Progenitor cell of endocrine pancreas (in vitro differentiated cells): ENCODE results near the gene RPIA. TPM values are rescaled to one million over a fixed set of nuclear protein-coding genes. Genes with fewer than 3 reads are reported as not detected.
"Not testable (repeated sequence)": the region's sequence is repeated elsewhere in the genome, so short reads cannot be mapped to it uniquely, and the experiment has no call there.

ENCODE experiments used
- DNase-seq: peaks from one replicate; pipeline ENCODE4 v3.0.0; 2021; ENCODE audit warnings: low spot score; ENCODE audit not compliant: unreplicated experiment
- H3K27ac Mint-ChIP-seq: 2 replicates; pipeline ENCODE4 v1.8.0; 2021; ENCODE audit warnings: mild to moderate bottlenecking, moderate library complexity, mixed read lengths
- H3K27me3 Mint-ChIP-seq: 2 replicates; pipeline ENCODE4 v1.8.0; 2021; ENCODE audit warnings: mixed read lengths
- H3K36me3 Mint-ChIP-seq: 2 replicates; pipeline ENCODE4 v1.8.0; 2022; ENCODE audit warnings: mixed read lengths; ENCODE audit not compliant: insufficient read depth
- H3K4me1 Mint-ChIP-seq: 2 replicates; pipeline ENCODE4 v1.8.0; 2021; ENCODE audit warnings: low read depth, mixed read lengths
- H3K4me3 Mint-ChIP-seq: 2 replicates; pipeline ENCODE4 v1.8.0; 2021; ENCODE audit warnings: low read depth, mild to moderate bottlenecking, moderate library complexity, mixed read lengths
- H3K9me3 Mint-ChIP-seq: 2 replicates; pipeline ENCODE4 v1.8.0; 2021; ENCODE audit warnings: low read depth, mixed read lengths
- CTCF ChIP-seq: fragments of 200-600 bp; sonication (generic); IDR thresholded peaks from one replicate; pipeline ENCODE4 v1.5.0; 2021; ENCODE audit warnings: antibody characterized with exemption, mild to moderate bottlenecking; ENCODE audit not compliant: unreplicated experiment
- long read RNA-seq: library from polyadenylated mRNA; unstranded; transcript quantifications from one replicate; pipeline ENCODE4 v2.0.0, GENCODE V29; 2020
- total RNA-seq: library from RNA; stranded (reverse); gene quantifications from 2 replicates; pipeline ENCODE4 v1.2.1, GENCODE V29; 2021

The RPIA gene
- 24.6 and 27.1 TPM in 2 replicates for total RNA-seq
- long read RNA-seq, transcript RPIA-201 (9 exons, 1,848 nt), result major isoform, 9 of 18 reads
- long read RNA-seq, partial matches to known transcripts, result 0 of 18 reads
- long read RNA-seq, other reads (novel, unspliced or antisense), result 9 of 18 reads

DNA sequence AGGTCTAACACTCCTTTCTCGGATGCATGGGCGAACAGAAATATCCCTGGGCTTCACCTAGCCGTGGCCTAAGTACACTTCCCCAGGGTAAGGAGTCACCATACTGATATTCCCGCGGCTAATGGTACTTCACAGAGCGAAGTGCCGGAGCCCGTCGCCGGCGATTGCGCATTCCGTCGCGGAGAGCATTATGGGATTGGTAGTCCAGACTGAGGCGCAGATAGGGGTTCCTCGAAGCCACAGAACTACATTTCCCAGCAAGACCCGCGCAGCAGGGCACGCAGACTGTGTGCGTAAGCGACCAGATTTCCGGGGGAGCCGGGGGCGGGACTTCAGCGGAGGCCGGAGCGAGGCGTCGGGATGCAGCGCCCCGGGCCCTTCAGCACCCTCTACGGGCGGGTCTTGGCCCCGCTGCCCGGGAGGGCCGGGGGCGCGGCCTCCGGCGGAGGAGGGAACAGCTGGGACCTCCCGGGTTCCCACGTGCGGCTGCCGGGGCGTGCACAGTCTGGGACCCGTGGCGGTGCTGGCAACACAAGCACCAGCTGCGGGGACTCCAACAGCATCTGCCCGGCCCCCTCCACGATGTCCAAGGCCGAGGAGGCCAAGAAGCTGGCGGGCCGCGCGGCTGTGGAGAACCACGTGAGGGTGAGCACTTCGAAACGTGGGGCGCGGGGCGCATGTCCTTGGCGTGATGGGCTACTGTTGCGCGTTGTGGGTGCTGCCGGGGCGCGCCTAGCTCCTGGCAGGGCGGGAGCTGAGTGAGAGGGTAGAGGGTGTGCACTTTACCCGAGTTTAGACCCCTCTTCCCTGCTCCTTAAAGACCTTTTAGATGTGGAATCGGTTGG is at the start of gene RPIA:
TSS of gene RPIA (plus strand) at position 335 of the 845 bp plus-strand sequence. CDS start at position 361, 26 bp downstream.
- peak within 1 kb of the TSS; percentile 98 for H3K27ac Mint-ChIP-seq
- TF ChIP-seq CTCF, result peak; percentile 71
- peaks cover 16% of the 10 kb centered on the region for H3K4me1 Mint-ChIP-seq
- H3K9me3 Mint-ChIP-seq, result peaks cover 14% of the 10 kb centered on the region
- peak; percentile 95 for DNase-seq
- H3K4me3 Mint-ChIP-seq, result peak within 1 kb of the TSS; percentile 95
- H3K27me3 Mint-ChIP-seq, result no peaks in the 10 kb centered on the region
- peaks cover 15% of the 10 kb centered on the region for H3K36me3 Mint-ChIP-seq

GRCh38 chr2:88642278-88642677 is 49.2 kb upstream of the RPIA start:
- no peak for TF ChIP-seq CTCF
- Mint-ChIP-seq H3K36me3 (no peaks in the 10 kb centered on the region), H3K27me3 (peaks cover 4% of the 10 kb centered on the region), H3K4me1 (peaks cover 1% of the 10 kb centered on the region), H3K27ac (peak overlapping the region; percentile 72), H3K9me3 (peaks cover 6% of the 10 kb centered on the region), H3K4me3 (no peak overlapping the region)
- DNase-seq, result no peak

DNA sequence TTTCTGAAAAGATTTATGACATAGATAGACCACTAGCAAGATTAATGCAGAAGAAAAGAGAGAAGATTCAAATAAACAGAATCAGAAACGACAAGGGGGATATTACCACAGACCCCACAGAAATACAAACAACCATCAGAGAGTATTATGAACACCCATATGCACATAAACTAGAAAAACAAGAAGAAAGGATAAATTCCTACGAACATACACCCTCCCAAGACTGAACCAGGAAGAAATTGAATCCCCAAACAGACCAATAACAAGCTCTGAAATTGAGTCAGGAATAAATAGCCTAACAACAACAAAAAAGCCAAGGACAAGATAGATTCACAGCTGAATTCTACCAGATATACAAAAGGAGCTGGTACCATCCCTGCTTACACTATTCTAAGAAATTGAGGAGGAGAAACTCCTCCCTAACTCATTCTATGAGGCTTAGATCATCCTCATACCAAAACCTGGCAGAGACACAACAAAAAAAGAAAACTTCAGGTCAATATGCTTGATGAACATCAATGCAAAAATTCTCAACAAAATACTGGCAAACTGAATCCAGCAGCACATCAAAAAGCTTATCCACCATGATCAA is 46.1 kb upstream of the RPIA start:
- H3K4me3 Mint-ChIP-seq, H3K4me1 Mint-ChIP-seq, H3K27ac Mint-ChIP-seq, DNase-seq, H3K36me3 Mint-ChIP-seq, H3K27me3 Mint-ChIP-seq, H3K9me3 Mint-ChIP-seq: not testable (repeated sequence)

GRCh38 chr2:88651646-88652045 is 39.8 kb upstream of the RPIA start:
- no peak for DNase-seq
- no peaks in the 10 kb centered on the region for H3K9me3 Mint-ChIP-seq
- no peak overlapping the region for H3K27ac Mint-ChIP-seq
- no peaks in the 10 kb centered on the region for H3K27me3 Mint-ChIP-seq
- H3K4me3 Mint-ChIP-seq, result no peak overlapping the region
- H3K4me1 Mint-ChIP-seq, result peaks cover 2% of the 10 kb centered on the region
- H3K36me3 Mint-ChIP-seq, result no peaks in the 10 kb centered on the region
- no peak for TF ChIP-seq CTCF

GRCh38 chr2:88654714-88655113 is 36.8 kb upstream of the RPIA start:
- no peaks in the 10 kb centered on the region for H3K36me3 Mint-ChIP-seq
- H3K4me3 Mint-ChIP-seq, result no peak overlapping the region
- no peak for TF ChIP-seq CTCF
- H3K9me3 Mint-ChIP-seq, result no peaks in the 10 kb centered on the region
- peaks cover 4% of the 10 kb centered on the region for H3K4me1 Mint-ChIP-seq
- DNase-seq, result no peak
- no peak overlapping the region for H3K27ac Mint-ChIP-seq
- no peaks in the 10 kb centered on the region for H3K27me3 Mint-ChIP-seq
